ENCODE measurements around the gene PRR11. TPM values are rescaled to one million over a fixed set of nuclear protein-coding genes. Genes with fewer than 3 reads are reported as not detected.
"Not testable (repeated sequence)": the region's sequence is repeated elsewhere in the genome, so short reads cannot be mapped to it uniquely, and the experiment has no call there.

Gene PRR11
- total RNA-seq, 4 donors from 2014 or later, result 0.89 to 2.2 (median 1.3) TPM

GRCh38 chr17:59221159-59221847 lies 65.8 kb downstream of the PRR11 start:
- H3K36me3 ChIP-seq, result no peaks in the 10 kb centered on the region
- no peaks in the 10 kb centered on the region for H3K4me1 ChIP-seq
- TF ChIP-seq POLR2A (IDR thresholded peaks at IDR 0.05) (no peak), CTCF (IDR thresholded peaks at IDR 0.05) (no peak)
- DNase-seq, result peak in 1 of 2 donors; percentile 14
- H3K9me3 ChIP-seq, result no peaks in the 10 kb centered on the region
- 9% methylated on average over 17 of the region's 17 CpGs for WGBS, 2 donors
- peak overlapping the region; percentile 27 to 97 (median 73) for H3K4me3 ChIP-seq (replicated peaks in 1 of 3)
- H3K27ac ChIP-seq, result peak overlapping the region in 2 of 3 donors; percentile 64 to 88
- intact Hi-C loops (cut with DNase I), result loop anchor here (10.0 kb wide), 1 partner anchor 83 kb away; no protein-coding TSS in a partner anchor
- H3K27me3 ChIP-seq, result no peaks in the 10 kb centered on the region

GRCh38 chr17:59223813-59224212 lies 68.3 kb downstream of the PRR11 start:
- DNase-seq, result no peak
- H3K36me3 ChIP-seq, result no peaks in the 10 kb centered on the region
- no peak overlapping the region for H3K27ac ChIP-seq
- intact Hi-C loops (cut with DNase I), result loop anchor here (10.0 kb wide), 1 partner anchor 81 kb away; no protein-coding TSS in a partner anchor
- no peak overlapping the region for H3K4me3 ChIP-seq (replicated peaks in 1 of 3)
- no peaks in the 10 kb centered on the region for H3K9me3 ChIP-seq
- 95 to 96% methylated on average over 7 of the region's 7 CpGs for WGBS, 2 donors
- H3K4me1 ChIP-seq, result no peaks in the 10 kb centered on the region
- no peak for TF ChIP-seq POLR2A (IDR thresholded peaks at IDR 0.05)
- TF ChIP-seq CTCF (IDR thresholded peaks at IDR 0.05), result no peak
- no peaks in the 10 kb centered on the region for H3K27me3 ChIP-seq

GRCh38 chr17:59228588-59228987 lies 73.0 kb downstream of the PRR11 start:
- not testable (repeated sequence) for H3K4me1 ChIP-seq; H3K27me3 ChIP-seq; H3K27ac ChIP-seq; H3K4me3 ChIP-seq (replicated peaks in 1 of 3); DNase-seq; H3K36me3 ChIP-seq; H3K9me3 ChIP-seq
- intact Hi-C loops (cut with DNase I), result loop anchor here (10.0 kb wide), 1 partner anchor 76 kb away; no protein-coding TSS in a partner anchor
- WGBS, 2 donors, result 88 to 93% methylated on average over 1 of the region's 1 CpG

GRCh38 chr17:59230764-59231163 lies 75.2 kb downstream of the PRR11 start:
- WGBS, 2 donors, result 89 to 90% methylated on average over 3 of the region's 3 CpGs
- TF ChIP-seq POLR2A (IDR thresholded peaks at IDR 0.05) (no peak), CTCF (IDR thresholded peaks at IDR 0.05) (no peak)
- intact Hi-C loops (cut with DNase I), result no loop called here
- Histone ChIP-seq H3K36me3 (no peaks in the 10 kb centered on the region), H3K27ac (no peak overlapping the region), H3K9me3 (no peaks in the 10 kb centered on the region), H3K4me1 (no peaks in the 10 kb centered on the region), H3K4me3 (replicated peaks in 1 of 3) (no peak overlapping the region), H3K27me3 (no peaks in the 10 kb centered on the region)
- no peak for DNase-seq

GRCh38 chr17:59234631-59235030 lies 79.1 kb downstream of the PRR11 start:
- no peak for DNase-seq
- H3K36me3 ChIP-seq, result no peaks in the 10 kb centered on the region
- H3K27ac ChIP-seq, result no peak overlapping the region
- no peaks in the 10 kb centered on the region for H3K27me3 ChIP-seq
- intact Hi-C loops (cut with DNase I), result no loop called here
- H3K4me1 ChIP-seq, result no peaks in the 10 kb centered on the region
- H3K4me3 ChIP-seq (replicated peaks in 1 of 3), result no peak overlapping the region
- no peaks in the 10 kb centered on the region for H3K9me3 ChIP-seq
- TF ChIP-seq CTCF (IDR thresholded peaks at IDR 0.05) (no peak), POLR2A (IDR thresholded peaks at IDR 0.05) (no peak)

All from thyroid gland (tissue), 4 donors.